ENCODE measurements around the gene TTLL9. TPM values are rescaled to one million over a fixed set of nuclear protein-coding genes. Genes with fewer than 3 reads are reported as not detected.
A peak's percentile ranks its signal among the peaks of the same experiment; 100 is the strongest.
"Not testable (repeated sequence)": the region's sequence is repeated elsewhere in the genome, so short reads cannot be mapped to it uniquely, and the experiment has no call there.

Gene TTLL9, protein sequence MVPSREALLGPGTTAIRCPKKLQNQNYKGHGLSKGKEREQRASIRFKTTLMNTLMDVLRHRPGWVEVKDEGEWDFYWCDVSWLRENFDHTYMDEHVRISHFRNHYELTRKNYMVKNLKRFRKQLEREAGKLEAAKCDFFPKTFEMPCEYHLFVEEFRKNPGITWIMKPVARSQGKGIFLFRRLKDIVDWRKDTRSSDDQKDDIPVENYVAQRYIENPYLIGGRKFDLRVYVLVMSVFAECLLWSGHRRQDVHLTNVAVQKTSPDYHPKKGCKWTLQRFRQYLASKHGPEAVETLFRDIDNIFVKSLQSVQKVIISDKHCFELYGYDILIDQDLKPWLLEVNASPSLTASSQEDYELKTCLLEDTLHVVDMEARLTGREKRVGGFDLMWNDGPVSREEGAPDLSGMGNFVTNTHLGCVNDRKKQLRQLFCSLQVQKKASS
- 0.27 TPM in 1 of 2 replicates, not detected in the other for total RNA-seq (2014; rRNA removed; shearing (Covaris generic))

DNA sequence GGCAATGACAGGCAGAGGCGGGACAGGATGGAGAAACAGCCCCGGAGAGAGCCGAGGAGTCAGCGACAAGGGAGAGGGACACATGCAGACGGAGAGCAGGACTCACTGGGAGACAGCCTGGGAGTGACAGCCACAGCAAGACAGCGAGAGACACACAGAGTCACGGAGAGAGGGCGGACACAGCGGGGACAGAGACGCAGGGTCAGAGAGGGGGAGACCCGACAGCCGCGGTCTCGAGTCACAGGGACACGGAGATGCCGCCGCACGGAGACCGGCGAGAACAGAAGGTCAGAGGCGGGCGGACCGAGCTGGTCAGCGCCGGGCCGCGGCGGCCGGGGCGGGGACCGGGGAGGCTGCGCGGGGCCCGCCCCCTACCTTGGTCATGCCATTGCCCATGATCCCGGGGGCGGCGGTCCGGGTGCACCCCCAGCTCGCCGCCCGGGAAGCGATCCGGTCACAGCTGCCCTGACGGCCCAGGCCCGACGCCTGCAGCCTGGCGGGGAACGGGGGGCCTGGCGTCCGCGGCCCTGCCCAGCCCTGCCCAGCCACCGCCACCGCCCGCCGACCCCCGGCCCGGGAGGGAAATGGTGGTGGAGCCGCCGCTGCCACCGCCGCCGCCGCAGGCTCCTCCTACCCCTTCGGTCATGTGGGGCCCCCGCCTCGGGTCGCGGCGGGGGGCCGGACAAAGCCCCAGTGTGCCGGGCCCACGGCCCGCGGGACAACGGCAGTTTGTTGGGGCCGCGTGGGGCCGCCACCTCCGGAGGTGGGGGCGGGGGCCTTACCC is at the start of gene TTLL9, which contains the start of gene DUSP15:
TTLL9 (plus strand) TSS at position 693 of the 784 bp plus-strand sequence. CDS start 493 bp downstream, outside the sequence.
DUSP15 (minus strand) TSS at position 586 of the 784 bp plus-strand sequence; CDS start at position 396, 190 bp downstream.
- DNase-seq (ENCODE audit: low spot score) = no peak

DNA sequence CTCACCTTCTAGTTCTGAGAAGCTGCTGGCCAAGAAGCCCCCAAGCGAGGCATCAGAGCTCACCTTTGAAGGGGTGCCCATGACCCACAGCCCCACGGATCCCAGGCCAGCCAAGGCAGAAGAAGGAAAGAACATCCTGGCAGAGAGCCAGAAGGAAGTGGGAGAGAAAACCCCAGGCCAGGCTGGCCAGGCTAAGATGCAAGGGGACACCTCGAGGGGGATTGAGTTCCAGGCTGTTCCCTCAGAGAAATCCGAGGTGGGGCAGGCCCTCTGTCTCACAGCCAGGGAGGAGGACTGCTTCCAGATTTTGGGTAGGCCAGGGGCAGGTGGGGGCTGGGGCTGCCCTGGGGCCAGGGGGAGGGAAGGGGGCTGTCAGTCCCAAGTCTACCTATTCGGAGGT is 49.0 kb upstream of the TTLL9 start:
- DNase-seq (ENCODE audit: low spot score) = no peak

DNA sequence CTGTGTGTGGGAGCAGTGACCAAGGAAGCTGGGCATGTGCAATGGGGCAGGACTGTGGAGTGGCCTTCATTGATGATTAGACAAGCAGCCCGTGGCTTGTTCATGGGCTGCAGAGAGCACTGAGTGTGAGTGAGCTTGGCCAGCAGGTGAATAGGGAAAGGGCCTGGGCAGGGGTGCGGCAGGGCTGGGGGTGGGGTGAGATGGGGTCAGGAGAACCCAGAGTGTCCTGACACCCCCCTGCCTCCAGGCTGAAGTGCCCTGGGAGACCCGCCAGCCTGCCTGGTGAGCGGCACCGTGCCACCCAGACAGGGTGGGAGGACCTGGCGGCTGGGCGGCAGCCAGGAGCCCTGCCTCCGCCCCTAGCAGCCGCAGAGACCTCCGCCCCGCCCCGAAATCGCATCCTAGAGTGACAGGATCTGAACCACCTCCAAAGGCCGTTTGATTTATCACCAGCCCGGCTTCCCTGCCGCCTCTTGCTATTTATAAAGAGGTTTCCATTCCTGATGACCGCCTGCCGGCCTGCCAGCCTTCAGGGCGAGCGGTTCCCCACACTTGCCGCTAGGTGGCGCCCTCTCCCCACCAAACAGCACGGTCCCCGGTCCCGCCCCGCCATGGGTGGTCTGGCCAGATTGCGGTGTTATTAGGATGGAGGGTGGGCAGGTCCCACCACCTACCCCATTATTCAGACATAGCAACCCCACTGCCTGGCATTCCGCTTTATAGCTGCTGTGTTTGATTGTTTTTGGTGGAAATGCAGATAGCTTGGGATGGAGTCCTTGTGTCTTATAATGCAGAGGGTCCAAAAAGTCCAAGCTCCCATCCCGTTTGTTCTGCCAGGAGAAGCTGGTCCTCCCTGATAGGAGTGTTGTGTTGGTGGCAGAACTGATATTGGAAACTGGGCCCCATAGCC is 47.8 kb upstream of the TTLL9 start:
- peak; percentile 75 for DNase-seq (ENCODE audit: low spot score)

DNA sequence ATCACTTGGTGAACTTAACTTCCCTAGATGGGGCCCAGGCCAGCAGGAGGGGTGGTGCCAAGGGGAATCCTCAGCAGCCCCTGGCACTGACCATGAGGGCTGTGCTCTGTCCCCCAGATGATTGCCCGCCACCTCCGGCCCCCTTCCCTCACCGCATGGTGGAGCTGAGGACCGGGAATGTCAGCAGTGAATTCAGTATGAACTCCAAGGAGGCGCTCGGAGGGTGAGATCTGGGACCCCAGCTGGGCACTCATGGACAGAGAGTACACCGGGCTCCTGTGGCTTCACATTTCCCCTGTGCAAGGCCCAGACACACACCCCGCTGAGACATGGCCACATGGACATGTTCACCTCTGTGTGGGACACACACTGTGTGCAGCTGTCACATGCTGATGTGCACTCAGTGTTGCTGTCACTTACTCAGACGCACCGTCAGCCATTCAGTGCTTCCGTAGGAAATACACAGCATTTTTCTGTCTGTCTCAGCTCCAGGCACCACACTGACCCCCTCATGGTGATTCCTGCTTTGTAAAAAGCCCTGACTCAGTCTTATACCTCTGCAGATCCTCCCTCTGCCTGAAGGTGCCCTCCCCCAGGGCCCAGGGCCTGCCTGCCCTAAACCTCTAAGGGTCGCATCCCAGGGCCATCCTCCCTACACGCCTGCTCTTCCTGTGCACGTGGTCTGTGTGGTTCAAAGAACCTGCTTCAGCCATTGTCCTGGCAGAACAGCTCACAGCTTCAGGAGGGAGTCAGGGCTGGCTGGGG is 46.9 kb upstream of the TTLL9 start:
- no peak for DNase-seq (ENCODE audit: low spot score)

DNA sequence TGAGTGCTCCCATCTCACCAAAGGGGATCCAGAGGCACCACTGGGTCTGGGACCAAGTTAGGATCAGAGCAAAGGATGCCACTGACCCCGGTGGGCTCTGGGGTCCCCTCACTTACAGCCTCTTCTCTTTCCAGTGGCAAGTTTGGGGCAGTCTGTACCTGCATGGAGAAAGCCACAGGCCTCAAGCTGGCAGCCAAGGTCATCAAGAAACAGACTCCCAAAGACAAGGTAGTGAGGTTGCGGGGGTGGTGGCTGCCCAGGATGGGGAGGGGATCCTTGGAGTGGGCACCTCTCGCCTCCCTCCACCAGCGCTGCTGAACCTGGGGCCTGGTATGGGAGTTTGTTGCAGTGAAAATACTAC is 46.3 kb upstream of the TTLL9 start:
- DNase-seq (ENCODE audit: low spot score) = no peak

DNA sequence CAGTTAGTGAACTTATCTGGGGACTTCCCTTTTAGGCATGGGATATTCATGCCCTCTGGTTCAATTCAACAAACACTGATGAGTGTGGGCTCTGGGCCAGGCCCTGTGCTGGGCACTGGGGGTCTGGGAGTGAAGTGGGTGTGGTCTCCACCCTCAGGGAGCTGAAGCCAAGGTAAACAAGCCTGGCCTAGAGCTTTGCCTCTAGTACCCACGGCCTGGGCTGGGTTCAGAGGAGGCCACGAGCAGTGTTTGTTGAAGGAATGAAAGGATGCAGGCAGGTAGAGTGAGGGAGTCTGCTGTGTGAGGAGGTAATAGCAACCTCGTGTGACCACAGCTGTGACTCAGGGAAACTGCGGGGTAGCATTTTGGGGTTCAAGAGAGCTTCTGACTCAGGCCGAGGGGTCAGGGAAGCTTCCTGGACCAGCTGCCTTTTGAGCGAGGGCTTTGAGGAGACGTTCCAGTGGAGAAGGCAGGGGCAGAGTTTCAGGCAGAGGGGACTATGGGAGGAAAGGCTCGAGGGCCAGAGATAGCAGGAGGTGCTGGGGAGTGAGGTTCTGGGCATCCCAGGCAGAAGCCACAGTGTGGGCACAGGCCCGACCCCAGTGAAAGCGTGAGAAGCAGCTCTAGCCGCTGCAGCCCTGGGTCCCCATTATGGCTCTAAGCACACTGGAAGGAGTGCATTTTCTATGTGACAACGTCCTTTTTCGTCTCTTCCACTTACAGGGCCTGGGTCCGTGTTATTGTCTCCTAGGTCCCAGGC is 45.7 kb upstream of the TTLL9 start:
- DNase-seq (ENCODE audit: low spot score) = no peak

DNA sequence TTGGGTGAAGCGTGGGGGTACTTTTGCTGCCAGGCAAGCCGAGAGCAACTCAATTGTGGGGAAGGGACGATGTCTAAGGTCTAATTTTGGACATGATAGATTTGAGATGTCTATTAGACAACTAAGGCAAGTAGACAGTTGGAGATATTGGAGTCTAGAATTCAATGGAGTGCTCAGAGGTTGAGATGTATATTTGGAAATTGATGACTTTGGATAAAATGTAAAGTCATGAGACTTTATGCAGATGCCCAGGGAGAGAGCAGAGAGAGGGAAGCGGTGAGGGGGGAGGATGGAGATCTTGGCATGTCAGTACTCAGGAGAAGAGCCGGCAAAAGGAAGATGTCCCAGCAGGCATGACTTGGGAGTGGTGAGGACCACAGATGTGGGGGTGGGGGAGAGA is 44.4 kb upstream of the TTLL9 start:
- DNase-seq (ENCODE audit: low spot score) = no peak

DNA sequence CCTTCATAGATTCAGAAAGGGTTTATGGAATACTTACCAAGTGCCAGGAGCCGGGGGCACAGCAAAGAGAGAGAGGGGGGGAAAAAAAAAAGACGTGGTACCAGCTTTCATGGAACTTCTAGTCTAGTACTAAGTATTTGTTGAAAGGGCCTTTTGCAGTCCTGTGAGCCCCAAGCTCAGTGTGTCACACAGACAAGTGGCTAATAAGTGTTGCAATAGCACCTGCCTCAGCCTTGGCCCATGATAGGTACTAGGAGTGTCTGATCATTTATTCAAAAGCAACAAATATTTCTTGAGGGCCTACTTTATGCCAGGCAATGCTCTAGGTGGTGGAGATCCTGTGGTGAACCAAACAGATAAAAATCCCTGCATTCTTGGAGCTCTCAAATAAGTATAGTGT is 43.4 kb upstream of the TTLL9 start:
- no peak for DNase-seq (ENCODE audit: low spot score)

DNA sequence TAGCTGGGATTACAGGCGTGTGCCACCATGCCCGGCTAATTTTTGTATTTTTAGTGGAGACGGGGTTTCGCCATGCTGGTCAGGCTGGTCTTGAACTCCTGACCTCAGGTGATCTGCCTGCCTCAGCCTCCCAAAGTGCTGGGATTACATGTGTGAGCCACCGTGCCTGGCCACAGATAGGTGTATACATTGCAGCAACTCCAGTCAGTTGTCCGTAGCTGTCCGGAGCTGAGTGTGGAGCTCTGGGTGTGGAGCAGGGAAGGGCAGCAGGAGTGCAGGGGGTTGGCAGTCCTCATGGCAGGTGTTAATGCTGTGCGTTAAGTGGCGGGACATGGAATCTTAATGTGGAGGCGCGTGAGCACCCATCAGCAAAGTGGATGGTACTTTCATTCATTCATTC is 42.4 kb upstream of the TTLL9 start:
- not testable (repeated sequence) for DNase-seq (ENCODE audit: low spot score)

DNA sequence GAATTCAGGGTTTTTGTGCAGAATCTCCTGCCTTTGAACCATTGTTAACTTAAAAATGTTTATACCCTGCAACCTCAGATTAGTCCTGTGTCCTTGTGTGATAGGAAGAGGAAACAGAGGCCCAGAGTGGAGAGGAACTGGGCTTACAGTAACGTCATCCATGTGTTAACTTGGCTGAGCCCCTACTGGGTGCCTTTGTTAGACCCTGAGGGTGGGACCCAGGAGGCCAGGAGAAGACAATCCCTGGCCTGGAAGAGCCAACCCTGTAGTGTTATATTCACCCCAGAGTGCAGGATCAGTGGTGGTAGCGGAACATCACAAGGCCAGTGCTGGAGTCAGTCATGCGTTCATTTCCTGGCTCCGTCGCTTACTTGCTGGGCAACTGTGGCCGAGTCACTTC is 40.7 kb upstream of the TTLL9 start:
- DNase-seq (ENCODE audit: low spot score) = no peak

DNA sequence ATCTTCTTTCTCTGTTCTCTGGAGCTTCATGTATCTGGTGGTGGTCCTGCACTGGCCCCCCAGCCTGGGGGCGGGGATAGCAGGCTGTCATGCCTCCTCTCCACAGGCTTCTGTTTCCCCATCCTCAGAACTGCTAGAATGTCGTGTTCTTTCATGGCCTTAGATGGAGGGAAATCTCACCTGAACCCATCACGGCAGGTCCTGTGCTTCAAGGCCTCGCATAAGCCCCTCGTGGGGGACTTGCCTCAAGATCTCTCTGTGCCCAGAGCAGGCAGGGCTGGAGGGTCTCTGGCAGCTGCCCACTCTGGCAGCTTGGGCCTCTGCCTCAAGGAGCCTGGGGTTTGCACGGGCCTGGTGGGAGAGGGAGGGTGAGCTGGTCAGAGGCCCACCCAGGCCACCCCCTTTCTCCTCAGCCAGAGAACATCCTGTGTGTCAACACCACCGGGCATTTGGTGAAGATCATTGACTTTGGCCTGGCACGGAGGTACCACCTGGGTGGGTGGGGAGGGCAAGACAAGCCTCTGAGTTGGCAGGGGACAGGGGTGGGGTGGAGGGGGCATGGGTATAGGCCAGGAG is 39.9 kb upstream of the TTLL9 start:
- DNase-seq (ENCODE audit: low spot score) = no peak

DNA sequence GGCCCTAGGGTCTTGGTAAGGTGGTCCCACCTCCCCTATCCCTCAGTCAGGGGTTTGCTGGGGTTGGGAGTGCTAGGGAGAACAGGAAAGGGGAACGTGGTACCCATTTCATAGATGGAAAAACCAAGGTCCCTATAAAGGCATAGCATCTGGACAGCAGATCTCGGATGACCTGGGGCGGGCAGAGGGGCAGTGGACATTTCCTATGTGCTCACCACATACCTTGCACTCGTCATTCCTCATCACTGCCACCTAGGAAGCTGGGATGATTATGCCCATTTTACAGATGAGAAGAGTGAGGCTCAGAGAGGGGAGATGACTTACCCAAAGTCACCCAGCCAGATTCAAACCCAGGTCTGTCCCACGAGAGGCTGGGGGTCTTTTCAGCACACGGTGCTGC is 39.2 kb upstream of the TTLL9 start:
- DNase-seq (ENCODE audit: low spot score) = no peak

DNA sequence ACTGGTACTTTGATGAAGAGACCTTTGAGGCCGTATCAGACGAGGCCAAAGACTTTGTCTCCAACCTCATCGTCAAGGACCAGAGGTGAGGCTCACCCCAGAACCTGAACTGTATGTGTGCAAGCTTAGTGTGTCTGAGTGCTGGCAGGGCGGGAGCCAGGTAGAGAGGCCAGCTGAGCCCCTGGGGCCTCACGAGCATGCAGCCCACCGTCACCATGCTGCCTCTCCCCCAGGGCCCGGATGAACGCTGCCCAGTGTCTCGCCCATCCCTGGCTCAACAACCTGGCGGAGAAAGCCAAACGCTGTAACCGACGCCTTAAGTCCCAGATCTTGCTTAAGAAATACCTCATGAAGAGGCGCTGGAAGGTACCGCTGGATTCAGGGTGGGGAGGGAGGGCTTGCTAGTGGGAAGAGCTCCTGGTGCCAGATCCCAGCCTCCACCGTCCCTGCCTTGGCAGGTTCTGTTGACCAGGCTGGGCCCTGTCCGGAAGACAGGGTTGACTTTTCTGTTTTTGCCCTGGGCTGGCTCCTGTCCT is 38.6 kb upstream of the TTLL9 start:
- DNase-seq (ENCODE audit: low spot score) = no peak

DNA sequence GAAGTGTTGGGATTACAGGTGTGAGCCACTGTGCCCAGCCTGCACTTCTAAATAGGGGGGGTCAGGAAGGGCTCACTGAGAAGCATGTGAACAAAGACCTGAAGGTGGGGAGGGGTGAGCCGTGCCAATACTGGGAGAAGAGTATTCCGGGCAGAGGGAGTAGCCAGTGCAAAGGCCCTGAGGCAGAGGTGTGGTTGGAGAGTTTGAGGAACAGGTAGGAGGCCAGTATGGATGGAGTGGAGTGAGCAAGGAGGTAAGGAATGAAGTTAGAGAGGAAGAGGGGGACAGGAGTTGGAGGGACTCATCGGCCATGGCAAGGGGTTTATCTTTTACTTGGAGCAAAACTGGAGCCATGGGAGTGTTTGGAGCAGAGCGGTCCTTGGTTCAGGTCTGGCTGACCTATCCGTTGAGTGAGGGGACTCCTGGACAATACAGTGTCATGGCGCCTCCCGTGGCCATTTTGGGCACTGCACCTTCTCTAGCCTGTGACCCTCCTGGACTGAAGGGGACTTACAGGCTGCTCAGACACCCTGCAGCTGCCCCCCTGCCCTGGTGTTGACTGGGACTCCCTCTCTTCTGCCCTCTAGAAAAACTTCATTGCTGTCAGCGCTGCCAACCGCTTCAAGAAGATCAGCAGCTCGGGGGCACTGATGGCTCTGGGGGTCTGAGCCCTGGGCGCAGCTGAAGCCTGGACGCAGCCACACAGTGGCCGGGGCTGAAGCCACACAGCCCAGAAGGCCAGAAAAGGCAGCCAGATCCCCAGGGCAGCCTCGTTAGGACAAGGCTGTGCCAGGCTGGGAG is 37.1 kb upstream of the TTLL9 start:
- DNase-seq (ENCODE audit: low spot score) = no peak

DNA sequence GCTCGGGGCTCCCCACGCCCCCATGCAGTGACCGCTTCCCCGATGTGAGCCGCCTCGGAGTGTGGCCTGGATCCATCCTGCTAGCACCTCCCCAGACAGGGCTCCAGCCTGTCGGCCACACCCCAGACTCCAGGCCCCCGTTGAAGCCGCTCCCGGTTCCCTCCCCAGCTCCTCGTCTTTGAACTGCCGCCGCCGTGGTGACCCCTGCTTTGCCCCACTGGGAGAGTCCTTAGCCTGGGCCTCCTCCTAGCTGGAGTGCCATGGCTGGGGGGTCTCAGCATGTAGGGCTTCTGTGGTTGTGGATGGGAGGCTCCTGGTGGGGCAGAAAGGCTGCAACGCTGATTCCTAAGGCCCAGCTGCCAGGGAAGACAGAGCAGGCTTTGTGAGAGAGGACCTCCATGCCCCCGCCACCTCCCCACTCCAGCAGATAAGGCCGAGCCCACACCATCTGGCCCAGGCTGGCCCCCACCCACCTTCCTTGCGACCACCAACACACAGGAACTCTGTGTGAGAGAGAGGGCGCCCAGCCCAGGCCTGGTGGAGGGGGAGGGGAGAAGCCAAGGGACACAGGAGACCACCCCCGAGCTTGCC is 36.4 kb upstream of the TTLL9 start:
- DNase-seq (ENCODE audit: low spot score) = no peak

DNA sequence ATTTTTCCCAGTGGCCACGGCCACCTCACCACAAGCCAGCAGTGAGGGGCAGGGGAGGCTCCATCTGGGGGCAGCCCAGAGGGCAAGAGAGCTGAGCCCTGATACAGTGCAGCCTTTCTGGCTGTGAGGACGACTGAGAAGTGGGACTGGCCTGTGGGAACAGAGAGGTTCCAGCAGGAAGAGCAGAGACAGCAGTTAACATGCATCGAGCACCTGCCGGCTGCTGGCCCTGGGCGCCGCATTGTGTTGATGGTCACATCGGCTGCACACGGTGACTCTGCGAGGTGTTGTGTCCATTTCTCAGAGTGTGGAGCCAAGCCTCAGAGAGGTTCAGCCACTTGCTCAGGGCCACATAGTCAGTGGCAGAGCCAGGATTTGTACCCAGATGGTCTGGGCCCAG is 34.9 kb upstream of the TTLL9 start:
- no peak for DNase-seq (ENCODE audit: low spot score)

DNA sequence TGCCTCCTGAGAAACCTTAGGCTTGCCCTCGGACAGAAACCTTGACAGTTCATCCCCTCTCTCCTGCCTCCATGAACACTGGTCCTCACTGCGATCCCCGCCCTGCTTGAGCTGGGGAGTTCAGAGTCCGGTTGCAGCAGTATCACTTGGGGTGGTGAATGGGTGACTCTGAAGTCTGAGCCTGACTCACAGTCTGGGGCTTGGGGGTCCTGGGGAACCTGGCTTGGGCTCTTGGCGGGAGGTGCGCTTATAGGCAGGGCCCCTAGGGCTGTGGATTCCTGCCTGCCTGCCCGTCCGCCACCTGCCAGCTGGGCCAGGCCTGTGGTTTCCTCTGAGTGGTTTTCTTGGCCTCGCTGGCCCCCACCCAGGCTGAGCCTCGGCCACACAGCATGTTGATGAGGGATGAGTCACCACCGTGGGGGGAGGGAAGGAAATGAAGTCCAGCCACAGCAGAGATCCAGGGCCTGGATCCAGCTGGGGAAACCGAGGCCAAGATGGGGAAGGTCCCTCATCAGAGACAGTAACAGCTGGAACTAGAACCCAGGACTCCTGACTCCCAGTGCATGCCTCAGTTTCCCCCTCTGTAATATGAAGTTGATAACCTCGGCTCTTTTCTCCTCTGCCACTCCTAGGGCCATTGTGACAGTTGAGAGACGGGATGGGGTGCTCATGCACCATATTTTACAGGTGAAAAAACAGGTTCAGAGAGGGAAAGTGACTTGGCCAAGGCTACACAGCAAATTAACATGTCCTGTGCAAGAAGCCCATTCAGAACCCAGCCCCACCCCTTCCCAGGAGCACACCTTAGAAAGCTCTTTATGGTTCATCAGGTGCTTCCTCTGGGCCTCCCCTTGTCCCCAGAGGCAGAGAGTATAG is 34.2 kb upstream of the TTLL9 start:
- DNase-seq (ENCODE audit: low spot score) = peak; percentile 94

Measured in H4 (cell line).